ENCODE data around the gene BTBD16.

The BTBD16 gene

DNA sequence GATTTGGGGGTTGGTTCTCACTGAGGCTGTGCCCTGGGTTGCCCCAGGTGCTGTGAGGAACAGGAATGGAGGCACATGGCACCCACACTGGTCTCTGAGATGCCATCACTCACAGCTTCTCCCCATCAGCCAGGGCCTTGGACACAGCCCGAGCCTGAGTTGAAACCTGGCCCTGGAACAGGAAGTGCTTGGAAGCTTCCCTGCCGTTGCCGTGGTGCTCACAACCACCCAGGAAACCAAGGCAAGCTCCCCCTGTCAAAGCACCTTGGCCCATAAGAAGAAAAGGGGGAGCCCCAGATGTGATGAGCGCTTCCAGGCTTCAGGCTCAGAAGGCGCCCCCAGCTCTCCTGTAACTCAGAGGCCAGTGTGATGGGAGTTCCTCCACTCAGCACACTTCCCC lies at the start of gene BTBD16:
Gene BTBD16 (plus strand): TSS at position 221 of the 400 bp plus-strand sequence. CDS start 3,786 bp downstream, outside the sequence.
- H3K9ac ChIP-seq (ENCODE audit: low read length): no peak within 1 kb of the TSS
- H3K36me3 ChIP-seq (ENCODE audit: control insufficient read depth, insufficient read depth, low read length): peaks cover 6% of the 10 kb centered on the region
- no peaks in the 10 kb centered on the region for H3K4me1 ChIP-seq (ENCODE audit: control insufficient read depth, insufficient read depth, low read length)
- no peaks in the 10 kb centered on the region for H3K9me3 ChIP-seq (ENCODE audit: control insufficient read depth, insufficient read depth, low read depth, low read length)
- no peak within 1 kb of the TSS for H3K27ac ChIP-seq (ENCODE audit: low read depth, low read length)
- H3K27me3 ChIP-seq (ENCODE audit: control insufficient read depth, insufficient read depth, low read length): no peaks in the 10 kb centered on the region
- H3K4me3 ChIP-seq (ENCODE audit: low read depth, low read length): no peak within 1 kb of the TSS

DNA sequence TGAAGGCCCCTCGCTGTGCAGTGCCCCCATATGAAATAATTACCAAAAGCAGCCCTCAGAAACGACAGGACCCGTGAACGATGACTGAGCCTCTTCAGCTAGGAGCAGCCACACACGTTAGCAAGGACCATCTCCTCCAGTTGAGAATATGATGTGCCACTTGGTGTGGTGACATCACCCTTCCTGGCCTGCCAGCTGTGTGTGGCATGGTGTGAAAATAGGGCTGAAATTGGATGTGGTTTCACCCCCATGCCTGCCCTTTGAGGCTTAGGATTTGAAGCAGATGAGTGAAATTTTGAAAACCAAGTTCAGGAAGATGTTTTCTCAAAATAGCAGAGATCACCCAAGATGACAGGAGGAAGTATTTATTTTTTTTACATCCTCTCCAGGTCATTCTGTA lies 49.1 kb upstream of the BTBD16 start:
- Histone ChIP-seq H3K4me3 (ENCODE audit: low read depth, low read length) (no peak overlapping the region), H3K36me3 (ENCODE audit: control insufficient read depth, insufficient read depth, low read length) (peaks cover 84% of the 10 kb centered on the region), H3K4me1 (ENCODE audit: control insufficient read depth, insufficient read depth, low read length) (no peaks in the 10 kb centered on the region; the same call in 1 of the 2 replicates), H3K9me3 (ENCODE audit: control insufficient read depth, insufficient read depth, low read depth, low read length) (no peaks in the 10 kb centered on the region), H3K9ac (ENCODE audit: low read length) (no peak overlapping the region), H3K27ac (ENCODE audit: low read depth, low read length) (no peak overlapping the region), H3K27me3 (ENCODE audit: control insufficient read depth, insufficient read depth, low read length) (no peaks in the 10 kb centered on the region)

DNA sequence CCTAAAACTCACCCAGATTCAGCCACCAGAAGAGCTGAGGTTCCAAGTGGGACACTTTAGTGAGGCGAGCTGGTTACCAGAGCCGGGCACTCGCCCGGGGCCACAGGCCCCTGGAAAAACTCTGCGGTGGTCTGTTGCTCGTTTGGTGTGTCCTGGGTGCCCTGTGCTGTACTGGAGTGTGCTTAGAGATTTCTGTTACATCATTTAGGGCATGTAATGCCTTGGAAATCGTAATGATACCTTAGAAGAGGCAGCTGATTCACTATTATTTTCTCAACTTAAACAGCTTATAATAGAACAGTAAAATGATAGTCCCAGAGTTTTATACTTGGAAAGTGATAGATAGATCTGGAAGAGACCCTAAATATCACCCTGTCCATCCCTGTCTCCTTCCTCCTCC lies 48.5 kb upstream of the BTBD16 start:
- Histone ChIP-seq H3K36me3 (ENCODE audit: control insufficient read depth, insufficient read depth, low read length) (peaks cover 86% of the 10 kb centered on the region), H3K4me3 (ENCODE audit: low read depth, low read length) (no peak overlapping the region)

DNA sequence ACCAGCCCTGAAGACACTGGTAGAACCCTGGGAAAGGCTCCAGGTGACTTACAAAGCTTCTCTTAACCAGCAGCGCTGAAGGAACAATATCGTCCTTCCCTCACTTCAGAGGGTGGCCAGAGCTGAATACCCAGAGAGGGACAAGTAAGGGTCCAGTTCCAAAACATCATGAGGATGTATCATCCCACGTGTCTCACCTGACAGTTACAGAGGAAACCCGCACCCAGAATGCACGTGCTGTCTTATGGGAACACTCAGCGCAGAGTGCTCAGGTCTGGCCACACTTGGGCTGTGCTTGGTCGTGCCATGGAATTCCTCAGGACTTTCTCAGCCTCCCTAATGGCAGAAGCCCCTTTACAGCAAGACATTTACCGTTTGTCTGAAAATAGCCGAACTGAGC lies 46.9 kb upstream of the BTBD16 start:
- Histone ChIP-seq H3K9ac (ENCODE audit: low read length) (no peak overlapping the region), H3K4me1 (ENCODE audit: control insufficient read depth, insufficient read depth, low read length) (no peaks in the 10 kb centered on the region; the same call in 1 of the 2 replicates), H3K4me3 (ENCODE audit: low read depth, low read length) (no peak overlapping the region), H3K27me3 (ENCODE audit: control insufficient read depth, insufficient read depth, low read length) (no peaks in the 10 kb centered on the region), H3K9me3 (ENCODE audit: control insufficient read depth, insufficient read depth, low read depth, low read length) (no peaks in the 10 kb centered on the region), H3K36me3 (ENCODE audit: control insufficient read depth, insufficient read depth, low read length) (peaks cover 89% of the 10 kb centered on the region), H3K27ac (ENCODE audit: low read depth, low read length) (no peak overlapping the region)

More for the DNA sequence above, 48.5 kb upstream of the BTBD16 start:
- H3K27ac ChIP-seq (ENCODE audit: low read depth, low read length): no peak overlapping the region
- no peaks in the 10 kb centered on the region for H3K9me3 ChIP-seq (ENCODE audit: control insufficient read depth, insufficient read depth, low read depth, low read length)
- no peaks in the 10 kb centered on the region for H3K27me3 ChIP-seq (ENCODE audit: control insufficient read depth, insufficient read depth, low read length)
- H3K9ac ChIP-seq (ENCODE audit: low read length): no peak overlapping the region
- H3K4me1 ChIP-seq (ENCODE audit: control insufficient read depth, insufficient read depth, low read length): no peaks in the 10 kb centered on the region; the same call in 1 of the 2 replicates

DNA sequence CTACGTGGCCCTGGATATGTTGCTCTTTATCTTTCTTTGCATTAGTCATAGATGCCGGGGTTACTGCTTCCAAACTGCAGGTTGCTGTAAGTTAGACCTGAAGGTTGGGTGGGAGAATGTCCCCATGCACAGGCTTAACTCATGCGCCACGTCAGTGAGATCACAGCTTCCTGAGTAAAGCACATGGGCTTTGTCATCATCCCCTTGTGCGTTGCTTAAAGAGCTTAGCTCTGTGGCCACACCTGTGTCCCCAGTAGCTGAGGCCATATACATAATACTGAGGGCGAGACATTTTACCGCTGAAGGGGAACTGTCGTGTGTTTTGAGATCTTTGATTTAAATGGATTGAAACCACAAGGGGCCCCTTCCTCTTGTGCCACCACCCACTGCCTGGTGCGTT lies 45.8 kb upstream of the BTBD16 start:
- H3K27me3 ChIP-seq (ENCODE audit: control insufficient read depth, insufficient read depth, low read length): no peaks in the 10 kb centered on the region
- H3K4me1 ChIP-seq (ENCODE audit: control insufficient read depth, insufficient read depth, low read length): no peaks in the 10 kb centered on the region
- no peak overlapping the region for H3K9ac ChIP-seq (ENCODE audit: low read length)
- no peaks in the 10 kb centered on the region for H3K9me3 ChIP-seq (ENCODE audit: control insufficient read depth, insufficient read depth, low read depth, low read length)
- H3K27ac ChIP-seq (ENCODE audit: low read depth, low read length): no peak overlapping the region
- peaks cover 94% of the 10 kb centered on the region for H3K36me3 ChIP-seq (ENCODE audit: control insufficient read depth, insufficient read depth, low read length)
- H3K4me3 ChIP-seq (ENCODE audit: low read depth, low read length): no peak overlapping the region

DNA sequence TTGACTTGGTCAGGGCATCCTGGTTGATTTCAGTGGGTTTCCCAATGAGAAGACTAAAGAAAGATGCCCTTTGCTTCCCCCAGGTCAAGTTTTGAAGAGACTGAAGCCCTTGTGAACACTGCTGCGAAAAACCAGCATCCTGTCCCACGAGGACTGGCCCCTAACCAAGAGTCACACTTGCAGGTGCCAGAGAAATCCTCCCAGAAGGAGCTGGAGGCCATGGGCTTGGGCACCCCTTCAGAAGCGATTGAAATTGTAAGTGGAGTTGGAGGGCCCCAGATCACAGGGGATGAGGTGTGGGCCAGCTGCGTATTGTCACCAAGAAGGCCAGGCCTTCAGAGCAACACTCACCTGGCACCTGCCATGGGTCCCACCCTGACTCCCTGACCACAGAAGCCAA lies 43.3 kb upstream of the BTBD16 start:
- Histone ChIP-seq H3K4me1 (ENCODE audit: control insufficient read depth, insufficient read depth, low read length) (no peaks in the 10 kb centered on the region), H3K27ac (ENCODE audit: low read depth, low read length) (no peak overlapping the region), H3K9me3 (ENCODE audit: control insufficient read depth, insufficient read depth, low read depth, low read length) (no peaks in the 10 kb centered on the region), H3K36me3 (ENCODE audit: control insufficient read depth, insufficient read depth, low read length) (peaks cover 93% of the 10 kb centered on the region), H3K4me3 (ENCODE audit: low read depth, low read length) (no peak overlapping the region), H3K9ac (ENCODE audit: low read length) (no peak overlapping the region), H3K27me3 (ENCODE audit: control insufficient read depth, insufficient read depth, low read length) (no peaks in the 10 kb centered on the region)

DNA sequence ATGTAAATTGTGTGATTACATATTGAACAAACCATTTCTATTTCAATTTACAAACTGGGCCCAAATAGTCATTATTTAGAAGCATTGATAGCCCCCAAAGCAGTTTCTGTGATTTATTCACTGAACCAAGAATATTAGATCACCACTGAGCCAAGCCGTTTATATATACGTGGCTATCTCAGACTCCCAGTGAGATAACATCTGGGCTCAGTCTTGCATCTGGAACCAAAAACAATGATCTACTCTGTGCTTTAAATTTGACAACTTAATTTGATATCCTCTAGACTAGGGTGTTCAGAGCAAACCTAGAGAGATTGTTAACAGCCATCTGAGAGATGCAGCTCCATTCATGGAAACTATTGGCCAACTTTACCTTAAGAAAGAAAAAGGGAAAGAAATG lies 41.4 kb upstream of the BTBD16 start:
- no peak overlapping the region for H3K4me3 ChIP-seq (ENCODE audit: low read depth, low read length)
- H3K36me3 ChIP-seq (ENCODE audit: control insufficient read depth, insufficient read depth, low read length): peaks cover 90% of the 10 kb centered on the region
- no peak overlapping the region for H3K9ac ChIP-seq (ENCODE audit: low read length)
- H3K27me3 ChIP-seq (ENCODE audit: control insufficient read depth, insufficient read depth, low read length): no peaks in the 10 kb centered on the region
- no peaks in the 10 kb centered on the region for H3K9me3 ChIP-seq (ENCODE audit: control insufficient read depth, insufficient read depth, low read depth, low read length)
- H3K27ac ChIP-seq (ENCODE audit: low read depth, low read length): no peak overlapping the region
- no peaks in the 10 kb centered on the region for H3K4me1 ChIP-seq (ENCODE audit: control insufficient read depth, insufficient read depth, low read length)

DNA sequence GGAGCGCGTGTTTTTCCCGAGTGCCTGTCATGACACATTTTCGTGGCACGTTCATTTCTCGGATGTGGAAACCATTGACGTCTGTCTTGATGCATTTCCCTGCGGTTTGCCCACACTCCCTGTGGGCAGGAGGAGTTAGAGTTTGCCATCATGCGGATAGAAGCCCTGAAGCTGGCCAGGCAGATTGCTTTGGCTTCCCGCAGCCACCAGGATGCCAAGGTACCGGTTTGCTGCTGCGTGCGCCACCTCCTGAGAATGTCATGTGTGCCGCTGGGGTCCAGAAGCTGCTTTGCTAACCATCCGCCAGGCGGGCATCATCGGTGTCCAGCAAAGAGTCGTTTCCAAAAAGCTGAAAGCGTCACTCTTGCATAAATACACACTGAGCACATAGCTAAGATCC lies 40.9 kb upstream of the BTBD16 start:
- no peak overlapping the region for H3K4me3 ChIP-seq (ENCODE audit: low read depth, low read length)
- H3K4me1 ChIP-seq (ENCODE audit: control insufficient read depth, insufficient read depth, low read length): no peaks in the 10 kb centered on the region
- no peak overlapping the region for H3K9ac ChIP-seq (ENCODE audit: low read length)
- no peak overlapping the region for H3K27ac ChIP-seq (ENCODE audit: low read depth, low read length)
- H3K27me3 ChIP-seq (ENCODE audit: control insufficient read depth, insufficient read depth, low read length): no peaks in the 10 kb centered on the region
- peaks cover 84% of the 10 kb centered on the region for H3K36me3 ChIP-seq (ENCODE audit: control insufficient read depth, insufficient read depth, low read length)
- H3K9me3 ChIP-seq (ENCODE audit: control insufficient read depth, insufficient read depth, low read depth, low read length): no peaks in the 10 kb centered on the region

DNA sequence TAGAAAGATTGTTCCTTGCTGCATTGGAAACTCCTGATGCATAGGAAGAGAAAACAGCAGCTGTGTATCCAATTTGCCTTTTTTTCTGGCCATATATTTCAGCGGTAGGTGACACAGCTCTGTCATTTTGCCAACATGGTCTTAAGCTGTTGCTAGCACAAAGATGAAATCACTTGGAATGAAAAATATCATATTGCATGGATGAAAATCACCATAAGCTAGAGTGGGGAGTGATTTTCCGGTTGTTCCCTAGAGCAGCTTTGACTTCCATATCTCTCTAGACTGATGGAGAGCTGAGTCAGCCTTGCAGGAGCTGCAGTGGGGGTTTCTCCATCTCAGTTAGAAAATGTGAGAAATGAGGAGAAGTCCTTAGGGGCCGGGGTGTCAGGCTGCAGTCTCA lies 38.3 kb upstream of the BTBD16 start:
- no peak overlapping the region for H3K27ac ChIP-seq (ENCODE audit: low read depth, low read length)
- H3K9me3 ChIP-seq (ENCODE audit: control insufficient read depth, insufficient read depth, low read depth, low read length): no peaks in the 10 kb centered on the region
- peaks cover 83% of the 10 kb centered on the region for H3K36me3 ChIP-seq (ENCODE audit: control insufficient read depth, insufficient read depth, low read length)
- no peaks in the 10 kb centered on the region for H3K4me1 ChIP-seq (ENCODE audit: control insufficient read depth, insufficient read depth, low read length)
- H3K4me3 ChIP-seq (ENCODE audit: low read depth, low read length): no peak overlapping the region
- no peaks in the 10 kb centered on the region for H3K27me3 ChIP-seq (ENCODE audit: control insufficient read depth, insufficient read depth, low read length)
- H3K9ac ChIP-seq (ENCODE audit: low read length): no peak overlapping the region

DNA sequence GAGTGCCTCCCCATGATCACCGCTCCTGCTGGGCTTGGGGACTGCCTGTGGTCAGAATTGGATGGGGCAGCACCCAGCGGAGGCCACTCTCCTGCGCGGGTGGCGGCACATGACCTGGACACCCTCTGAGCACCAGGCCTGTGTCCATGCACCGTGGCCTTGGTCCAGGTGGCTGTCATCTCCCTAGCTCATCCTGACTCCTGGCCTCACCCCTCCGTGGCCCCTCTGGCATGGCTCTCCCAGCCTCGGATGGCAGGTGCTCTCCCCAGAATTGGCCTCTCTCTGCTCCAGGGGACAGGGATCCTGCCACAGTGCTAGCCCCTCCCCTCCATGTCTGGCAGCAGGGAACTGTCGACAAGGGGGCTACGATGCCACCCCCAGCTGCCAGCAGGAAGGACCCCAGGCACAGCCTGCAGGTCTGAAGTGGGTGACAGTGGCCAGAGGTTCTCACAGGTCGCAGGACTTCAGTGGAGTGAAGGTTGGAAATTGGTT lies 37.2 kb upstream of the BTBD16 start:
- H3K27ac ChIP-seq (ENCODE audit: low read depth, low read length): no peak overlapping the region
- H3K9me3 ChIP-seq (ENCODE audit: control insufficient read depth, insufficient read depth, low read depth, low read length): no peaks in the 10 kb centered on the region
- H3K27me3 ChIP-seq (ENCODE audit: control insufficient read depth, insufficient read depth, low read length): no peaks in the 10 kb centered on the region
- H3K36me3 ChIP-seq (ENCODE audit: control insufficient read depth, insufficient read depth, low read length): peaks cover 80% of the 10 kb centered on the region
- H3K4me3 ChIP-seq (ENCODE audit: low read depth, low read length): no peak overlapping the region
- H3K4me1 ChIP-seq (ENCODE audit: control insufficient read depth, insufficient read depth, low read length): no peaks in the 10 kb centered on the region
- no peak overlapping the region for H3K9ac ChIP-seq (ENCODE audit: low read length)

DNA sequence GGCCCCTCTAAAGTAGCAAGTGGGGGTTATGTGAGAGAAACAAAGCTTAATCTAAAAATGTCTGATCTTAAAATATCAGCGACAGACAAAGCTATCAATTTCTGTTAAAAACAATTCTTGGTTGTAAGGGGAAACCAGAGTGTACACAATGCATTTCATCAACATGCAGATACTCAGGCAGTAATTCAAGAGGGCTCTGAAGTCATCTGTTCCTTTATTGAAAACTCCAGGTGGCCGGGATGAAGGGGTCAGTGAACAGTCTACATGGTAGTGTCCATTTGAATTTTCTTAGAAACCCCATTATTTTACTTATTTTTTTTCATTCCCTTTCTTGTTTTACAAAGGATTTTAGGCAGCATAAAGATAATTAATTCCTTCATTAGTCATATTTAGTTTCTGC lies 36.7 kb upstream of the BTBD16 start:
- Histone ChIP-seq H3K4me1 (ENCODE audit: control insufficient read depth, insufficient read depth, low read length) (no peaks in the 10 kb centered on the region), H3K27me3 (ENCODE audit: control insufficient read depth, insufficient read depth, low read length) (no peaks in the 10 kb centered on the region), H3K27ac (ENCODE audit: low read depth, low read length) (no peak overlapping the region), H3K4me3 (ENCODE audit: low read depth, low read length) (no peak overlapping the region), H3K9ac (ENCODE audit: low read length) (no peak overlapping the region), H3K36me3 (ENCODE audit: control insufficient read depth, insufficient read depth, low read length) (peaks cover 78% of the 10 kb centered on the region), H3K9me3 (ENCODE audit: control insufficient read depth, insufficient read depth, low read depth, low read length) (no peaks in the 10 kb centered on the region)

Data from HUES6 (cell line).